PC-3 (cell line): ENCODE measurements around the gene PTPRR.

Experiments used
- CTCF ChIP-seq: fragments of 300-600 bp; sonication (generic); conservative IDR thresholded peaks from 2 replicates; pipeline ENCODE4 v1.5.1; 2017; ENCODE audit warnings: antibody characterized with exemption, low read depth, mild to moderate bottlenecking, low read length
- EZH2 ChIP-seq: fragments of 300-600 bp; sonication (generic); IDR thresholded peaks from one replicate; pipeline ENCODE4 v1.6.1; 2017; ENCODE audit warnings: antibody characterized with exemption, mild to moderate bottlenecking, low read length; ENCODE audit not compliant: unreplicated experiment
- EZH2phosphoT487 ChIP-seq: fragments of 300-600 bp; sonication (generic); IDR thresholded peaks from 2 replicates; pipeline ENCODE4 v1.6.1; 2018; ENCODE audit warnings: mild to moderate bottlenecking, antibody characterized with exemption, low read length, borderline replicate concordance

GRCh38 chr12:70607107-70607506, 313.4 kb downstream of the PTPRR start:
- no peak for TF ChIP-seq EZH2
- TF ChIP-seq CTCF, result no peak
- TF ChIP-seq EZH2phosphoT487, result no peak
